Vagina (tissue), 2 donors: ENCODE results near the gene PRELID2.

Source experiments
- POLR2A ChIP-seq, 2 donors: fragments of 450-650 bp; IDR thresholded peaks; one replicate each; pipeline ENCODE4 v1.6.1; 2017; ENCODE audit warnings: antibody characterized with exemption in 2 of 2, mild to moderate bottlenecking in 2 of 2, moderate library complexity in 2 of 2
- POLR2AphosphoS5 ChIP-seq, 2 donors: sonication (generic); formaldehyde crosslinking; IDR thresholded peaks; one replicate each; pipeline ENCODE4 v1.9.0; 2017; ENCODE audit warnings: antibody characterized with exemption in 2 of 2, mild to moderate bottlenecking in 2 of 2, low read depth in 1 of 2; ENCODE audit not compliant: insufficient read depth in 1 of 2
- TF ChIP-seq, protein P1 (sequence below), 3 experiments: fragments of 450-650 bp in 2 of 3; fragments of 200-600 bp in 1 of 3; sonication (generic) in 1 of 3; IDR thresholded peaks; one replicate each; pipeline ENCODE4 v1.5.1; 2017 to 2019; ENCODE audit warnings: antibody characterized with exemption in 3 of 3, mild to moderate bottlenecking in 2 of 3, moderate library complexity in 2 of 3

DNA sequence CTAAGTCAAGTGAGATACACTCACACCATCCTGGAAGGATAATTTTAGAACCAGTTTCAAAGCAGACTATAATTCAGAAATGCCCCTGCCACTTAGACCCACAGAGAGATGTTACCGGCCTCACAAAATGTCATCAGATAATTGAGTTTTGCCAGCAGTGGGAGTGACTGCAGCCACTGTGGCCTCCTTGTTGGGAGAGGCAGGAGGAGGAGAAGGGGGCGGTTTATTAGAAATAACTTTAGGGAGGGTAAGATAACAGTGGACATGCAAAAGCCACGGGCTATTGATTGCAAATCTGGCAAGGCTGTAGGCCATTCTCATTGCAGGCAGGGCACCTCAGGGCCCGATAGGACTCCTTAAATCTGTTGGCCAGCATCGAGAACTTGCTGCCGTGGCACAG lies 24.3 kb upstream of the PRELID2 start:
- TF ChIP-seq, protein P1, sequence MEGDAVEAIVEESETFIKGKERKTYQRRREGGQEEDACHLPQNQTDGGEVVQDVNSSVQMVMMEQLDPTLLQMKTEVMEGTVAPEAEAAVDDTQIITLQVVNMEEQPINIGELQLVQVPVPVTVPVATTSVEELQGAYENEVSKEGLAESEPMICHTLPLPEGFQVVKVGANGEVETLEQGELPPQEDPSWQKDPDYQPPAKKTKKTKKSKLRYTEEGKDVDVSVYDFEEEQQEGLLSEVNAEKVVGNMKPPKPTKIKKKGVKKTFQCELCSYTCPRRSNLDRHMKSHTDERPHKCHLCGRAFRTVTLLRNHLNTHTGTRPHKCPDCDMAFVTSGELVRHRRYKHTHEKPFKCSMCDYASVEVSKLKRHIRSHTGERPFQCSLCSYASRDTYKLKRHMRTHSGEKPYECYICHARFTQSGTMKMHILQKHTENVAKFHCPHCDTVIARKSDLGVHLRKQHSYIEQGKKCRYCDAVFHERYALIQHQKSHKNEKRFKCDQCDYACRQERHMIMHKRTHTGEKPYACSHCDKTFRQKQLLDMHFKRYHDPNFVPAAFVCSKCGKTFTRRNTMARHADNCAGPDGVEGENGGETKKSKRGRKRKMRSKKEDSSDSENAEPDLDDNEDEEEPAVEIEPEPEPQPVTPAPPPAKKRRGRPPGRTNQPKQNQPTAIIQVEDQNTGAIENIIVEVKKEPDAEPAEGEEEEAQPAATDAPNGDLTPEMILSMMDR (IDR thresholded peaks at IDR 0.05): no peak
- TF ChIP-seq POLR2A (IDR thresholded peaks at IDR 0.05) (no peak), POLR2AphosphoS5 (IDR thresholded peaks at IDR 0.05; ENCODE audit: insufficient read depth in 1 of 2, low read depth in 1 of 2) (no peak)
